DND-41 (cell line): ENCODE results near the gene AKIRIN1.
"Not testable (repeated sequence)": the region's sequence is repeated elsewhere in the genome, so short reads cannot be mapped to it uniquely, and the experiment has no call there.

ENCODE experiments used
- ATAC-seq: fragments of 200-7000 bp; cut with Tn5 transposase; 3 replicates; pipeline ENCODE4 v1.9.1; 2021; ENCODE audit warnings: low read depth; ENCODE audit not compliant: insufficient read depth
- DNase-seq: peaks from one replicate; pipeline ENCODE4 v3.0.0-alpha.2; 2020
- H2AFZ ChIP-seq: 2 replicates; pipeline ENCODE4 v1.6.0; 2012; ENCODE audit warnings: low read depth, low read length
- H3K27ac ChIP-seq: 2 replicates; pipeline ENCODE4 v1.5.1; 2012; ENCODE audit warnings: low read length, inconsistent platforms
- H3K27me3 ChIP-seq: fragments of 200-600 bp; sonication (generic); 2 replicates; pipeline ENCODE4 v1.6.0; 2012; ENCODE audit warnings: low read length, mild to moderate bottlenecking, inconsistent platforms; ENCODE audit not compliant: insufficient read depth, poor library complexity
- H3K36me3 ChIP-seq: 2 replicates; pipeline ENCODE4 v1.5.1; 2012; ENCODE audit warnings: low read length, inconsistent platforms; ENCODE audit not compliant: insufficient read depth
- H3K4me1 ChIP-seq: 2 replicates; pipeline ENCODE4 v1.5.1; 2012; ENCODE audit warnings: mild to moderate bottlenecking, low read length; ENCODE audit not compliant: insufficient read depth
- H3K4me2 ChIP-seq: 2 replicates; pipeline ENCODE4 v1.6.0; 2012; ENCODE audit warnings: mild to moderate bottlenecking, moderate library complexity, low read length, inconsistent platforms; ENCODE audit not compliant: insufficient read depth
- H3K4me3 ChIP-seq, 2 experiments: fragments of 200-600 bp in 1 of 2; shearing (Covaris generic) in 1 of 2; 2 replicates each; pipeline ENCODE4 v1.5.1; 2012 to 2016; ENCODE audit warnings: inconsistent platforms in 2 of 2, low read length in 2 of 2, mild to moderate bottlenecking in 2 of 2, low read depth in 1 of 2, moderate library complexity in 1 of 2
- H3K79me2 ChIP-seq: 2 replicates; pipeline ENCODE4 v1.6.0; 2012; ENCODE audit warnings: low read length, inconsistent platforms; ENCODE audit not compliant: insufficient read depth
- H3K9ac ChIP-seq: 2 replicates; pipeline ENCODE4 v1.6.0; 2012; ENCODE audit warnings: low read depth, mild to moderate bottlenecking, inconsistent platforms, low read length, moderate library complexity
- H3K9me3 ChIP-seq: 2 replicates; pipeline ENCODE4 v1.5.1; 2012; ENCODE audit warnings: low read length, moderate library complexity, mild to moderate bottlenecking, inconsistent platforms; ENCODE audit not compliant: insufficient read depth, severe bottlenecking
- H4K20me1 ChIP-seq: 2 replicates; pipeline ENCODE4 v1.6.0; 2012; ENCODE audit warnings: low read length; ENCODE audit not compliant: insufficient read depth
- CTCF ChIP-seq: IDR thresholded peaks from 2 replicates; pipeline ENCODE4 v1.5.1; 2012; ENCODE audit warnings: borderline replicate concordance, low read length, moderate library complexity, mild to moderate bottlenecking; ENCODE audit not compliant: poor library complexity, severe bottlenecking; ENCODE audit errors: extremely low read depth
- EZH2 ChIP-seq: IDR thresholded peaks from 3 replicates; pipeline ENCODE4 v1.6.1; 2012; ENCODE audit warnings: borderline replicate concordance, low read depth, mild to moderate bottlenecking, moderate library complexity, low read length, inconsistent platforms; ENCODE audit not compliant: severe bottlenecking

AKIRIN1 gene

GRCh38 chr1:39050001-39050400 is 58.9 kb downstream of the AKIRIN1 start:
- Histone ChIP-seq H3K4me3 (no peak overlapping the region), H3K36me3 (0 out of 2 replicates have a peak, but pooled peaks cover 3% of the 10 kb centered on the region), H3K79me2 (no peaks in the 10 kb centered on the region), H4K20me1 (no peaks in the 10 kb centered on the region), H3K9me3 (no peaks in the 10 kb centered on the region), H2AFZ (no peak overlapping the region), H3K9ac (no peak overlapping the region), H3K27ac (no peak overlapping the region), H3K4me1 (no peaks in the 10 kb centered on the region), H3K4me2 (no peak overlapping the region), H3K27me3 (no peaks in the 10 kb centered on the region)
- DNase-seq (no peak), ATAC-seq (no peak)
- no peak for TF ChIP-seq CTCF
- no peak for TF ChIP-seq EZH2

GRCh38 chr1:39051193-39051850 is 60.2 kb downstream of the AKIRIN1 start:
- not testable (repeated sequence) for ATAC-seq

GRCh38 chr1:39051956-39052355 is 60.9 kb downstream of the AKIRIN1 start:
- DNase-seq: no peak
- no peaks in the 10 kb centered on the region for H3K27me3 ChIP-seq

More at GRCh38 chr1:39051193-39051850, 60.2 kb downstream of the AKIRIN1 start:
- not testable (repeated sequence) for H4K20me1 ChIP-seq, H3K4me1 ChIP-seq, H3K4me2 ChIP-seq, H3K9ac ChIP-seq, H3K27me3 ChIP-seq, H3K4me3 ChIP-seq, H3K36me3 ChIP-seq, H2AFZ ChIP-seq, H3K27ac ChIP-seq, H3K79me2 ChIP-seq, H3K9me3 ChIP-seq, DNase-seq

GRCh38 chr1:39055213-39055710 is 64.2 kb downstream of the AKIRIN1 start:
- not testable (repeated sequence) for H3K36me3 ChIP-seq, DNase-seq, H3K27me3 ChIP-seq, H3K4me2 ChIP-seq, H4K20me1 ChIP-seq, H3K9me3 ChIP-seq, H2AFZ ChIP-seq, H3K79me2 ChIP-seq, H3K9ac ChIP-seq, H3K4me3 ChIP-seq, H3K4me1 ChIP-seq, H3K27ac ChIP-seq, ATAC-seq

More at GRCh38 chr1:39051956-39052355, 60.9 kb downstream of the AKIRIN1 start:
- no peak for ATAC-seq
- Histone ChIP-seq H3K9me3 (no peaks in the 10 kb centered on the region), H3K4me1 (no peaks in the 10 kb centered on the region), H3K9ac (no peak overlapping the region), H3K4me3 (no peak overlapping the region), H3K79me2 (no peaks in the 10 kb centered on the region), H3K36me3 (0 out of 2 replicates have a peak, but pooled peaks cover 3% of the 10 kb centered on the region), H2AFZ (no peak overlapping the region), H3K4me2 (no peak overlapping the region), H4K20me1 (no peaks in the 10 kb centered on the region), H3K27ac (no peak overlapping the region)
- TF ChIP-seq CTCF (no peak), EZH2 (no peak)
